Hematopoietic multipotent progenitor cell (in vitro differentiated cells): ENCODE data around the gene CHRNA4. TPM values are rescaled to one million over a fixed set of nuclear protein-coding genes. Genes with fewer than 3 reads are reported as not detected.

Experiments used
- DNase-seq, 3 donors: peaks; one replicate each; pipeline ENCODE4 v3.0.0-alpha.2; 2011 to 2015; ENCODE audit warnings: low read depth in 2 of 3, low spot score in 2 of 3
- total RNA-seq: library from RNA; depleted of rRNA; stranded (reverse); fragments of >200 nt; gene quantifications from one replicate; pipeline ENCODE4 v1.2.3, GENCODE V29; 2012

Gene CHRNA4
- total RNA-seq, 1 donor: not detected

DNA sequence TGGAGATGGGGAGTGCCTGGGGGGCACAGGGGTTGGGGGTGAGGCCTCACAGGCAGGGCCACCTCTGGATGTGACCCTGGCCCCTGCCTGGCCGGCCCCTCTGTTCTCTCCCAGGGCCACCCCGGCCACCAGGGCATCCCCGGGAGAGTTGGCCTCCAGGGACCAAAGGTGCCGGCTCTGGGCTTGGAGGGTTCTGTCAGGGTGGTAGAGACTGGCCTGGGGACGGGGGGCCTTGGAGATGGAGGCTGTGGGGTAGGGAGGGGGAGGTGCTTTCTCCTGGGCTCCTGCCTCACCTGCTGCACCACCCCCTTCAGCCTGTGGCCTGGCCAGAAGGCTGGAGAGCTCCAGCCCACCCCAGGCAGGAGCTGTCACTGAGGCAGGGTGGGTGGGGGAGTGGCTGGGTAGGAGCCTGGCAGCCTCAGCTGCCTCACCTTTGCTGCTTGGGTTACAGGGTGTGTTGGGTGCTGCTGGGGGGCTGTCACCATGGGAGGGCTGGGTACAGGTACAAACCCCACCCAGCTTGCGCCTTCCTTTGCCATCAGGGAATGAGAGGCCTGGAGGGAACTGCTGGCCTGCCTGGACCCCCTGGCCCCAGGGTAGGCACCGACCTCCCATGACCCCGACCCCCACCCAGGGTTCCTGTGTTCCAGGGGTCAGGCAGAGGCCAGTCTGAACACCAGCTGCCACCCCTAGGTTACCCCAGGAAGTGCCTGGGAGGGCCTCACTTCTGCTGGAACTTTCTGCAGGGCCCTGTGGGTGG, 35.4 kb downstream of the CHRNA4 start:
- DNase-seq: no peak

DNA sequence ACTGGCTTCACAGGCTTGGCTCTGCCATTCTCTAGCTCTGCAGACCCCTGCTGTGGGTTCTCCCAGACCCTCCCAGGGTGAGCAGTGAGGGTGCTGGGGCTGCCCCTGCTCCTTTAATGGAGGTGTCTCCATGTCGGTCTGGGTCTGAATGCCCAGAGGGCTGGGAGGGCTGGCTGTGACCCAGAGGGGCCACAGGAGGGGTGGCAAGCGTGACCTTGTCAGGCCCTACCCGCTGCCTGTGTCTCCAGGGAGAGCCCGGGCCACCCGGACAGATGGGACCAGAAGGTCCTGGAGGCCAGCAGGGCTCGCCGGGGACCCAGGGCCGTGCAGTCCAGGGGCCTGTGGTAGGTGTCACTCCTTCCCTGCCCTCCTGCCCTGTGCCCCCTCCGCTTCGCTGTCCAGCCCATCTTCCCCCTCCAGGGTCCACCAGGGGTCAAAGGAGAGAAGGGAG, 36.1 kb downstream of the CHRNA4 start:
- DNase-seq: no peak

DNA sequence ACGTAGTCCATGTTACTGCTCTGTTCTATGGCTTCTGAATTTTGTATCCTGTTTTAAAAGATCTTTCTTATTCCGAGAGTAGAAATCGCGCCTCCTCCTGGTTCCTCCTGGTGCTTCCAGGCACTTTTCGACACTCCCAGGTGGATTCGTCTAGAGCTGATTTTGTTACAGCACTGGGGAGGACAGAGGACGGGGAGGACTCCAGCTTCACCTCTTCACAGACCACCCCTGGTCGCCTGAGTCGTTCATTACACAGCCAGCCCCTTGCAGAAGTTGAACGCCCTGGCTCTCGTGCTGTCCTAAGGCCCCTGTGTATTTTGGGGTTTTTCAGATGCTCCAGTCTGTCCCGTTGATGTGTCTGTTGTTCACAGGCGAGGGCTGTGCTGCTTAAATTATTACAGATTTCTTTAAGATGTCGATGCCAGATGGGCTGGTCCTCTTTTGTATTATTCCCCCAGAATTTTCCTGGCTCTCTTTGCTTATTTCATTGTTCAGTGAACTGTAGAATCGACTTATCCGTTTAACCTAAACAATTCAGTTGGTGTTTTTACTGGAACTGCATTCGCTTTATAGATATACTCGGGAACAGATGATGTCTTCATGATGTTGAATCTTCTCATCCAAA, 37.7 kb downstream of the CHRNA4 start:
- no peak for DNase-seq

DNA sequence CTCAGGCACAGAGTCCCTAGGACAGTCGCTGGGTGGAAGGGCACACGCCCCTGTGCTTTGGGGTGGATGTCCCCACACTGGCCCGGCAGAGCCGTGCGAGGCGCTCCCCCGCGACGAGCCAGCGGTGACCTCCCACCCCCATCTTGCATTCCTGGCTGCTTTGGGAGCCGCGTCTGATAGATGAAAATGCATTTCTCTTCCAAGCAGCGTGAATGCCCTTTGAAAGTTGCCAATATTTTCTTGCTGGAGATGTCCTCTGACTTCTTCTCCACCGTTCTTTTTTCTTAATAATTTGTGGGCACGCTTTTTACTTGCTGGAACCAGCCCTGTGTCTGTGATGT, 38.2 kb downstream of the CHRNA4 start:
- no peak for DNase-seq

DNA sequence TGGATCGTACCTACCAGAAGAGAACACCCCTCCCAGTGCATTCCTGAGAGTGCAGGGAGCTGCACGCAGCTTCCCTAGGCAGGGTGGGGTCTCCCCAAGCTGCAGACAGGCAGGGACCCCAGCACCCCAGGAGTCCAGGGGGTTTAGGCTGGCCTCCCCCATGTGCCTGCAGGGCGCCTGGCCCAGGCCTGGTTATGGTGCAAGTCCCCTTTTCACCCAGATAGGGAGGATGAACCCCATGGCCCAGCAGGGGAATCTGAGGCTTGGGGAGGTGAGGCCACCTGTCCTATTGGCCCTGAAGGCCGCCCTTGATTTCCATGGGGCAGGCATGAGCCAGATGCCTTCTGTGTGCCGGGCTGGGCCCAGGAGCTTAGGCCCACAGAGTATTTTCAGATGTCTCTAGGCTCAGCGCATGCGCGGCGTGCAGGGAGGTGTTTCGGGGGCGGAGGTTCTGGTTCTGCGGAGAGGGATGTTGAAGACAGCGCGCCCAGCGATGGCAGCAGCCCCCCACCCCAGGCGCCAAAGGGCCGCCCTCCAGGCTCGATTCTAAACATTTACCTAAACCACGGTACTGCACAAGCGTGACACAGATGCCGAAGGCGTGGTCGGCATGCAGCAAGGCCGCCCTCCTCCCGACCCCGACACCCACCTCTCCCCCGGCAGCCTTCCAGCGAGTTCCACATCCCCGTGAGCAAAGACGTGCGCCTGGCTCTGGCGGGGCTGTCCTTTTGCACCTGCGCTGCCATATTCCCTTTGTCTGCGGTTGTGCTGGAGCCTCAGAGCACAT, 38.8 kb downstream of the CHRNA4 start:
- no peak for DNase-seq

DNA sequence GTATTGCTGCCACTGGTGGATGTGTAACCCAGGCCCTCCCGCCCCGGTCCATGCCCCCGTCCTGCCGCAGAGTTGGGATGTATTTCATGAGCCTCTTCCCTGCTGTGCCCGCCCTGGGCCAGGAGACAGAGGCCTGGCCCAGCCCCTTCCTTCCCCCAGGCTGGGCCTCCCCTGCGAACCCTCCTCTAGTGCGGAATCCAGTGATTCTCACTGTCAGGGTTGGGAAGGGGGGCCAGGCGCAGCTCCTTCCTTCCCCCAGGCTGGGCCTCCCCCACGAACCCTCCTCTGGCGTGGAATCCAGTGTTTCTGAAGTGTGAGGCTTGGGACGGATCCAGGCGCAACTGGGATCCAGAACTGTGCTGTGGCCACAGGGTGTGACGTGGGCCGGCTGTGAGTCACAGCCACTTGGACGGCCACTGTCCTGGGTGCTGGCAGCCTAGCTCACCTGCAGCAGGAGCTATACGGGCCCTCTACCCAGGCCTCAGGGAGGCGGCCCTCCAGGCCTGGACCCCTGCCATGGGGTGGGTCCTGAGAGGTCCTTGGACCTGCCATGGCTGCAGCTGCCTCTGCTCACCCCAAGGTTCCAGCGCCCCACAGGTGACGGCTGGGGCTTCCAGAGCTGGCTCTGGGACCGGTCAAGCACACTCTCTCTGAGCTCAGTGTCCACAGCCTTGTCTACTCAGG, 39.9 kb downstream of the CHRNA4 start:
- DNase-seq: no peak

DNA sequence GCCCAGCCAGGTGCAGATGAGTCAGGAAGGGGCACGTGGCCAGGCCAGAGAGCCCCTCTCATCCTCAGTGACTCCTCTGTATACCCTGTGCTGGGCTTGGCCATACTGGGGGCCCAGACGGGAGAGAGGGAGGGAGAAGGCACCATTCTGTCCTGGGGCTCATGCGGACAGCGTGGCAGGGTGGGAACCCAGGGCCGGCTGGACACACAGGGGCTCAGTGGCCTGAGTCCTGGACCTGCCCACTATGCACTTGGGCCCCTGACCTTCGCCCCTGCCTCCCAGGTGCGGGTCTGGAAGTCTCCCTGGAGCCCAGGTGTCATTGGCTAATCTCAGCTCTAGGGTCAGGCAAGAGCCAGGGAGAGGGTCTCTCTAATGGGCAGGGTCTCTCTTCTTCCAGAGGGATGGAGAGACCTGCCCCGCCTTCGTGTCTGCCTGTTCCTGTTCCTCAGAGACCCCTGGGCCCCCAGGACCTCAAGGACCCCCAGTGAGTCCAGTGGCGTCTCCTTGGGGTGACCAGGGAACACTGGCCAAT, 40.5 kb downstream of the CHRNA4 start:
- DNase-seq: no peak

DNA sequence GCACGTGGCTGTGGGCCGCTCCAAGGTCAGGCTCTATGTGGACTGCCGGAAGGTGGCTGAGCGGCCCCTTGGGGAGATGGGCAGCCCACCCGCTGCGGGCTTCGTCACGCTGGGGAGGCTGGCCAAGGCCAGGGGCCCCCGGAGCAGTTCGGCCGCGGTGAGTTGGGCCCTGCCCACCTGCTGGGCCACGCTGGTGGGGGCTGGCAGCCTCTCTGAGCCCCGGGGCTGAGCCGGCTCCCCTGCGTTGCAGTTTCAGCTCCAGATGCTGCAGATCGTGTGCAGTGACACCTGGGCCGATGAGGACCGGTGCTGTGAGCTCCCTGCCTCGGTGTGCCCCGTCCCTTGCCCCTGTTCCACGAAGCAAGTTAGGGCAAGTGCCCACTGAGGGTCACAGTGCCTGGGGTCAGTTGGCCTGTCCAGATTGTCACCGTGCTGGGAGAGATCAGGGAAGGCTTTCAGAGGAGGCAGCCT, 41.1 kb downstream of the CHRNA4 start:
- DNase-seq: no peak

DNA sequence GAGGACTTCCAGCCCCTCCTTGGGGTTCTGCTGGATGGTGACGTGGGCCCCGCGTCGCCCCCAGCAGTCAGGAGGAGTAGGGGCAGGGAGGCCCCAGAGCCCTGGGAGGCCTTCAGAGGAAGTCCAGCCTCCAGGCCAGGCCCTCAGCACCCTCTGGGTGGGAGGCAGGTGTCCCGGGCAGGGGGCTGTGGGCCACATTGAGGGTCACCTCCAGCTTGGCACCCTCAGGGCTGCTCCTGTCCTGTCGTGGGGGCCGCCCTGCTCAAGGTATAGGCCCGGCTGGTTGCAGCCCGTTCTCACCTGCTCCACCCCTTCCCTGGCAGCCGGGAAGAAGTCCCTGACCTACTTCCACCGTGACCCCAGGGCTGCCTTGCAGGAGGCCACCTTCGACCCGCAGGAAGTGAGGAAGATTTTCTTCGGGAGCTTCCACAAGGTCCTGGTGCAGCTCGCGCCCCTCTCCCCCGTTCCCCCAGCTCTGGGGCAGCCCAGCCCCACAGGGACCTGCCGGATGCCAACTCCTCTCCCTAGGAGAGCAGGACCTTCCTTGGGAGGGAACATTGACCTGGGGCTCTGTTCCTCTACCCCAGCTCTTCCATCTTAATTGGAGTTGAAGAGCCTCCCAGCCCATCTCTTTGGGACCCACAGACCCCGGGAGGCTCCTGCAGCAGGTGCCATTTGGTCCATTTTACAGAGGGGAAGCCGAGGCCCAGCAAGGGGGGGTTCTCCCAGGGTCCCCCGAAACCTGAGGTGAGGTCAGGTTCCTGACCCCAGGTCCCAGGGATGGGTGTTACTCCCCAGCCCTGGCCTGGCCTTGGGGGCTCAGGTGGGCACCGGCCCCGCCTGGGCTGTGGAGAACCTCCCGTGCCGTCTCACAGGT, 41.7 kb downstream of the CHRNA4 start:
- DNase-seq: no peak

DNA sequence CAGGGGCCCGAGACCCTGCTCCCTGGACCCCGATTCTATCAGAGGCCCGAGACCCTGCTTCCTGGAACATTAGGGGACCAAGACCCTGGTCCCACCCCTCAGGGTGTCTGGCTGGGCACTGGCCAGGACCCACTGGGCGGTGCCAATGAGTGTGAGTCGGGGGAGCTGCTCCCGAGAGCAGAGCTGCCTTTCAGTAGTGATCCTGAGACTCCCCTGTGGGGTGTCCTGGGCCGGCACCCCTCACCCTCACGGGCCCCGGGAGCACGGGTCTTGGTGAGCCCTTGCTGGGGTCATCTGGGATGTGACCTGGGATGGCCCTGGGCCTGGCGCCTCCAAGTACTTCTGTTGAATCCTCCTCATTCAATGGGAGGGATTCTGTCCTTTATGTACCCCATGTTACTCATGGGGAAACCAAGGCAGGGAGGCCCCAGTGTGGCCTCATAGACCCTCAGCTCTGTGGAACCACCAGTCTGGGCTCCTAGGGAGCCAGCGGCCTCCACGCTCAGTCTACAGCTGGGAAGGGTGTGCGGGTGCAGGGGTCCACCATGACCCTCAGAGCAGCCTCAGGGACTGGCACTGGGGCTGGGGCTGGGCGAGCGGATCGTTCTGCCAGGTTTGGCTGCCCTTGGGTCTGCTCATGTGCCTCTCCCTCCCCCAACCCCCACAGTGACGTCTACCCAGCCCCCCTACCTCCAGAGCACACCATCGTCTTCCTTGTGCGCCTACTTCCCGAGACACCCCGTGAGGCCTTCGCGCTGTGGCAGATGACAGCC, 42.6 kb downstream of the CHRNA4 start:
- DNase-seq: no peak

DNA sequence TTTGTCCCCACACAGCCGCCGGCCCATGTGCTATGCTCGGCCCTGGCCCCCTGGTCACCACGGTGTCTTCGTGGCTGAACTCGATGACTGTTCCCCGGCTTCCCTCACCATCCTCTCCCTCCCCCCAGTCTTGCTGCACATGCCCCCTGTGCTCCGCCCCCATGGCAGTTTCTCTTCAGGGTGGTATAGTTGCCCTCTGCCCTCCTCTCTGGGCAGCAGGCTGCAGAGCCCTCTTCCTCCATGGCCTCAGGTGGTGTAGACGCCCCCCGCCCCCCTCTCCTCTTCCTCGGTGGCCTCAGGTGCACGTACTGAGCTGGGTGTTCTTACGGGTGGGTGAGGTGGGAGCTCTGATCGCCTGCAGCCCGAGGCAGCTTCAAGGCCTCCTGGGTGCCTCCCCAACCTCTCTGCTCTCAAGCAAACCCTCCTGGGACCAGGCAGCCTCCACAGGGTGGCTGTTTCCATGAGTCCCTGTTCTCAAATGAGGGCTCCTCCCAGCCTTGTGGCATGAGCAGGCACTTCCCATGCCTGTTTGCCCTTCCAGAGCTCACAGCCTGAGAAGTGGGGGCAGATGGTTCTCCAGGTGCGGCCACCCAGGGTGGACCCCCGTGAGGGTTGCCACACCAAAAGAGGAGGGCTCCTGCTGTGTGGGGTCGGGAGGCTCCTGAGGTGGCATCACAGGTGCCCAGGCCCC, 43.4 kb downstream of the CHRNA4 start:
- no peak for DNase-seq

DNA sequence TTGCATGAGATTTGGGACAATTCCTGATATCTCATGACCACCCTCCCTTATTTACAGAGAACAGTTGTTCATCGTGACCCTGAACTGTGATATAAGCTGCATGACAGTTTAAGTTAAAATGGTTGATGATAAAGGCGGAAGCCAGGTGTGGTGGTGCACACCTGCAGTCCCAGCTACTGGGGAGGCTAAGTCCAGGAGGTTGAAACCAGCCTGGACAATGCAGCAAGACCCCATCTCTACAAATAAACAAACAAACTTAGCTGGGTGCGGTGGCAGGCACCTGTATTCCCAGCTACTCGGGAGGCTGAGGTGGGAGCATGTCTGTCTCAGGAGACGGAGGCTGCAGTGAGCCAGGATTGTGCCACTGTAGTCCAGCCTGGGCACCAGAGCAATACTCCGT, 44.1 kb downstream of the CHRNA4 start:
- DNase-seq: no peak

DNA sequence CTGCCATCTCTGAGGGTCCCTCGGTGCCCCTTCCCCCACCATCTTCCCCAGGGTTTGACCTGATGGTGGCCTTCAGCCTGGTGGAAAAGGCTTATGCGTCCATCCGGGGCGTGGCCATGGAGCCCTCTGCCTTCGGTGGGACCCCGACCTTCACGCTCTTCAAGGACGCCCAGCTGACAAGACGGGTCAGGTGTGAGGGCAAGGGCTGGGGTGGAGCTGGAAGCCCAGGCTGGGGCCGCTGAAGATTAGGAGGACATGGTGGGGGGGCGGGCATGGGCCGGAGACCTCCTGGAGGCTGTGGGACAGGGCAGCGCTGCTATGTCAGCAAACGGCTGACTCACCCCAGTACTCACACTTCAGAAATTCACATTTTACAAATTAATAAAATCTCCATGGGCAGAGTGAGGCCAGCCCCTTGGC, 44.6 kb downstream of the CHRNA4 start:
- DNase-seq: no peak

DNA sequence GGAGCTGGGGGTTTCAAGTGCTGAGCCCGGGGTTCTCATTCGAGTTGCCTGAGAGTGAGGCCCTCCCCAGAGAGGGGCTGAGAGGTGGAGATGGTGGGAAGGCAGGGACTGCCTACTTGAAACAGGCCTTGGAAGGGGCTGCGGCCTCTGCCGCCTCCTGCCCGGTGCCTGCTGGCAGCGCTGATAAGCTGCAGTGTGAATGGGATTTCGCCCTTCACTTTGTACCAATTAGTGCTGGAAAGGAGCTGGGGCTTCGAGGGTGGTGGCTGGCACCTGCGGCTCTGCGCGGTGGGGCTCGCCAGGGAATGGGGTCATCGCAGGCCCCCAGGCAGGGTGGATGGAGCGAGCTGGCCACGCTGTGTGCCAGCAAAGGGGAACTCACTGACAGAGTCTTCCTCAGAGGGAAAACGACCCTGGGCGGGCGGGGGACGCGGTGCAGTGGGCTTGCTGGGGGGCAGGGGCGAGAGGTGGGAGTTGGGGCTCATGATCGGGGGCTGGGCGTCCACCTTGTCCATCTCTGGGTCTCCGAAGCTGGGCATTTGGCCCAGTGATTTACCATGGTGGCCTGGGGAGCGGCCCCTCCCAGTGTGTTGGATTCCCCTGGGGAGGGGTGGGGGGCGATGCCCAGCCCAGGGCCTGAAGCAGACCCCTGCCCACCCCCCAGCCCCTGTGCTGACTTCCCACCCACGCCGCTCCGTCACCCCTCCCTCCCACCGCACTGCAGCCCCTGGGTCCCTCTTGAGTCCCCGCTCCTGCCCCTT, 45.2 kb downstream of the CHRNA4 start:
- DNase-seq: no peak

DNA sequence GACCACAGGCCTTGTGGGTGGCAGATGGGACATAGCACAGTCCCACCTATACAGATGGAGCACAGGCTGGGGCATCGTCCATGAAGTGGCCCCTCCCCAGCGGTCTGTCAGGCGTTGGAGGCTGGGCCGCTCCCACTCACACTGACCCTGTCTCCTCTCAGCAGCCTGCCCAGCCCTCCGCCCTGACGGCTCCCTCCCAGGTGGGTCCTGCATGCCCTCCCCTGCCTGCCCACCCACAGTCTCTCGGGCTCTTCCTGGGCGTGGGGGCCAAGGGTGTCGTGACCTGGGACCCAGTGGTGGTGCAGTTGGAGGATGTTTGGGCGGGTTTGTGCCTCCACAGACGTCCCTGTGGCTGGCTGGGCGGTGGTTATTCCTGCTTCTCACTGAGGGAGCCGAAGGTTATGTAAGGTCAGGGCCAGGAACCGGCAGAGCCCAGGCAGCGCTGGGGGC, 45.9 kb downstream of the CHRNA4 start:
- DNase-seq: no peak

DNA sequence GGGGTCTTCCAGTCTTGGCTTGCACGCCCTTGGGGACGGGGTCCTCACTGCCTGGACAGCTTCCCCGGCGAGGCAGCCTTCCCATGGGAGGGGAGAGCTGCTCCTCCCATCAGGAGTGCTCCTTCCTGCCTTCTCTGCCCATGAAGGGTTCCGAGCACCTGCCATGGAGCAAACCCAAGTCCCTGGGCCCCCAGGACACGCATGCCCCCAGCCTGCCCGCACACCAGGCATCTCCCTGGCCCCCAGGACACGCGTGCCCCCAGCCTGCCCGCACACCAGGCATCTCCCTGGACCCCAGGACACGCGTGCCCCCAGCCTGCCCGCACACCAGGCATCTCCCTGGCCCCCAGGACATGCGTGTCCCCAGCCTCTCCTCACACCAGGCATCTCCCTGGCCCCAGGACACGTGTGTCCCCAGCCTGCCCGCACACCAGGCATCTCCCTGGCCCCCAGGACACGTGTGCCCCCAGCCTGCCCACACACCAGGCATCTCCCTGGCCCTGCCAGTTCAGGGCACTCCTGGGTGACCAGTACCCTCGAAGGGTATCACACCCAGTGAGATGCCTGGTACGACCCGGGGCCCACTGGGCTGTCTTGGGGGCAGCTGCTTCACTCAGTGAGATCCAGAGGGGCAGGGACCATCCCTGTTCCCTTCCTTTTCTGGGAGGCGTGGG, 46.4 kb downstream of the CHRNA4 start:
- no peak for DNase-seq

DNA sequence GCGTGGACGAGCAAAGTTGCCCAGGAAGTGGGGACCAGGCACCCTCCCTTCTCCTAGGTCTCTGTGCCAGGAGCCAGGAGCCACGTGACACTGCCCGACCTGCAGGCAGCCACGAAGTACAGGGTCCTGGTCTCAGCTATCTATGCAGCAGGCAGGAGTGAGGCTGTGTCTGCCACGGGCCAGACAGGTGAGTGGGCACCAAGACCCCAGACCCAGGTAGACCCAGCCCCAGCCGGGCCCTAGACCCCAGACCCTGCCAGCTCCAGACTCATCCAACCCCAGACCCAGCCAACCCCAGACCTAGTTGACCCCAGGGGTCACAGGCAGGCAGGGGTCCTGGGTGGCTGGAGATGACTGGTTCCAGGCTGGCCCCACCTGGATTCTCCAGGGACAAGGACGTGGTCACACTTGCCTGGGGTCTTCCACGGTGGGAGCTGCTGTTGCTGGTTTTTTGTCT, 47.1 kb downstream of the CHRNA4 start:
- DNase-seq: no peak
